Measurements from ENCODE around the gene BTBD1.
A peak's percentile ranks its signal among the peaks of the same experiment; 100 is the strongest.

The BTBD1 gene

DNA sequence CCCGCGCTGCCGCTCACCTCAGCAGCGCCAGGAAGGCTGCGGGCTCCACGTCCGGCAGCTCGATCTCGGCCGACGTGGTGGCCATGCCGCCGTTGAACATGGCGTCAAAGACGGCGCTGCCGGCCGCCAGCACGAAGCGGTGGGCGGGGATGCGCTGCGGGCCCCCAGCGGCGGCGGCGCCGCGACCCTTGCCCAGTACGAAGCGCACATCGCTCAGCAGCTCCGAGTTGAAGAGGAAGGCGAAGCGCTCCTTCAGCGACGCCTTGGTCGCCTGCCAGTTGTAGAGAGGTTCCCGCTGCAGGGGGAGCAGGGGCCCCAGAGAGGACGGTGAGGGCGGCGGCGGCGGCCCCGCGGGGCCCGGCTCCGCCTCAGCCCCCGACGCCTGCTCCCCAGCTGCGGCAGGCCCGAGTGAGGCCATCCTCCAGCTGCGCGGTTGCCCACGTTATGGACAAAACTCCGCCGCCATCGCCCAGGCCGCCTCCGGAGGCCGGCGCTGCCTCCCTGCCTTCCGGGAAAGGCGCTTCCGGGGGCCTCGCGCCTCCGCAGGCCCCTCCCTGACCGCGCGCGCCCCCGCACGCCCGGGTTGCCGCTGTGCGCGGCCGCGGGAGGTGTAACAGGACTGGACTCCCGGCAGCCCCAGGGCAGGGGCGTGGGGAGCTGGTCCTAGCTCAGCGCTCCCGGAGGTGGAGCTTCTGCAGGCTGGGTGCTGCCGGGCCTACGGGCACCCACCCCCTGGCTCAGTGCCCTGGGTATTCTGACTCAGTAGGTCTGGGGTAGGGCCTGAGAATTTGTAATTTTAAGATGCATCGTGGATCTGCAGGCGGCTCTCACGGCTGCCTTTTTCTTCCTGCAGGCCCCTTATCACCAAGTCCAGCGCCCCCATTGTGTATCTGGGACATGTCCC, at the start of gene BTBD1:
BTBD1 (minus strand) TSS at position 519 of the 904 bp plus-strand sequence; CDS start at position 418, 101 bp downstream.
- TF ChIP-seq CSDC2 (CRISPR knock-in tag; IDR thresholded peaks at IDR 0.05) (no peak), TOX (CRISPR knock-in tag; IDR thresholded peaks at IDR 0.05; ENCODE audit: borderline replicate concordance) (no peak), ZNF8 (CRISPR knock-in tag; IDR thresholded peaks at IDR 0.05) (0 out of 2 replicates have a peak, but pooled peaks have one; percentile 3), ZNF70 (CRISPR knock-in tag; IDR thresholded peaks at IDR 0.05) (no peak), ZFP30 (CRISPR knock-in tag; IDR thresholded peaks at IDR 0.05) (no peak), ZFP3 (CRISPR knock-in tag; IDR thresholded peaks at IDR 0.05) (peak; percentile 52; the same call in 1 of the 2 replicates), ZC3H10 (CRISPR knock-in tag; IDR thresholded peaks at IDR 0.05) (no peak), BACH2 (CRISPR knock-in tag; IDR thresholded peaks at IDR 0.05; ENCODE audit: borderline replicate concordance) (no peak), GLIS3 (CRISPR knock-in tag; IDR thresholded peaks at IDR 0.05) (no peak), ESRRG (CRISPR knock-in tag; IDR thresholded peaks at IDR 0.05) (no peak), ZNF565 (CRISPR knock-in tag; conservative IDR thresholded peaks at IDR 0.05; ENCODE audit: low read depth) (no peak), ISL1 (CRISPR knock-in tag; IDR thresholded peaks at IDR 0.05) (no peak)
- TF ChIP-seq, protein P1, sequence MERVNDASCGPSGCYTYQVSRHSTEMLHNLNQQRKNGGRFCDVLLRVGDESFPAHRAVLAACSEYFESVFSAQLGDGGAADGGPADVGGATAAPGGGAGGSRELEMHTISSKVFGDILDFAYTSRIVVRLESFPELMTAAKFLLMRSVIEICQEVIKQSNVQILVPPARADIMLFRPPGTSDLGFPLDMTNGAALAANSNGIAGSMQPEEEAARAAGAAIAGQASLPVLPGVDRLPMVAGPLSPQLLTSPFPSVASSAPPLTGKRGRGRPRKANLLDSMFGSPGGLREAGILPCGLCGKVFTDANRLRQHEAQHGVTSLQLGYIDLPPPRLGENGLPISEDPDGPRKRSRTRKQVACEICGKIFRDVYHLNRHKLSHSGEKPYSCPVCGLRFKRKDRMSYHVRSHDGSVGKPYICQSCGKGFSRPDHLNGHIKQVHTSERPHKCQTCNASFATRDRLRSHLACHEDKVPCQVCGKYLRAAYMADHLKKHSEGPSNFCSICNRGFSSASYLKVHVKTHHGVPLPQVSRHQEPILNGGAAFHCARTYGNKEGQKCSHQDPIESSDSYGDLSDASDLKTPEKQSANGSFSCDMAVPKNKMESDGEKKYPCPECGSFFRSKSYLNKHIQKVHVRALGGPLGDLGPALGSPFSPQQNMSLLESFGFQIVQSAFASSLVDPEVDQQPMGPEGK (CRISPR knock-in tag; IDR thresholded peaks at IDR 0.05; ENCODE audit: borderline replicate concordance): peak; percentile 94; the same call in 1 of the 2 replicates
- TF ChIP-seq, protein P2, sequence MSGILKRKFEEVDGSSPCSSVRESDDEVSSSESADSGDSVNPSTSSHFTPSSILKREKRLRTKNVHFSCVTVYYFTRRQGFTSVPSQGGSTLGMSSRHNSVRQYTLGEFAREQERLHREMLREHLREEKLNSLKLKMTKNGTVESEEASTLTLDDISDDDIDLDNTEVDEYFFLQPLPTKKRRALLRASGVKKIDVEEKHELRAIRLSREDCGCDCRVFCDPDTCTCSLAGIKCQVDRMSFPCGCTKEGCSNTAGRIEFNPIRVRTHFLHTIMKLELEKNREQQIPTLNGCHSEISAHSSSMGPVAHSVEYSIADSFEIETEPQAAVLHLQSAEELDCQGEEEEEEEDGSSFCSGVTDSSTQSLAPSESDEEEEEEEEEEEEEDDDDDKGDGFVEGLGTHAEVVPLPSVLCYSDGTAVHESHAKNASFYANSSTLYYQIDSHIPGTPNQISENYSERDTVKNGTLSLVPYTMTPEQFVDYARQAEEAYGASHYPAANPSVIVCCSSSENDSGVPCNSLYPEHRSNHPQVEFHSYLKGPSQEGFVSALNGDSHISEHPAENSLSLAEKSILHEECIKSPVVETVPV (CRISPR knock-in tag; IDR thresholded peaks at IDR 0.05): no peak
- TF ChIP-seq, protein P3, sequence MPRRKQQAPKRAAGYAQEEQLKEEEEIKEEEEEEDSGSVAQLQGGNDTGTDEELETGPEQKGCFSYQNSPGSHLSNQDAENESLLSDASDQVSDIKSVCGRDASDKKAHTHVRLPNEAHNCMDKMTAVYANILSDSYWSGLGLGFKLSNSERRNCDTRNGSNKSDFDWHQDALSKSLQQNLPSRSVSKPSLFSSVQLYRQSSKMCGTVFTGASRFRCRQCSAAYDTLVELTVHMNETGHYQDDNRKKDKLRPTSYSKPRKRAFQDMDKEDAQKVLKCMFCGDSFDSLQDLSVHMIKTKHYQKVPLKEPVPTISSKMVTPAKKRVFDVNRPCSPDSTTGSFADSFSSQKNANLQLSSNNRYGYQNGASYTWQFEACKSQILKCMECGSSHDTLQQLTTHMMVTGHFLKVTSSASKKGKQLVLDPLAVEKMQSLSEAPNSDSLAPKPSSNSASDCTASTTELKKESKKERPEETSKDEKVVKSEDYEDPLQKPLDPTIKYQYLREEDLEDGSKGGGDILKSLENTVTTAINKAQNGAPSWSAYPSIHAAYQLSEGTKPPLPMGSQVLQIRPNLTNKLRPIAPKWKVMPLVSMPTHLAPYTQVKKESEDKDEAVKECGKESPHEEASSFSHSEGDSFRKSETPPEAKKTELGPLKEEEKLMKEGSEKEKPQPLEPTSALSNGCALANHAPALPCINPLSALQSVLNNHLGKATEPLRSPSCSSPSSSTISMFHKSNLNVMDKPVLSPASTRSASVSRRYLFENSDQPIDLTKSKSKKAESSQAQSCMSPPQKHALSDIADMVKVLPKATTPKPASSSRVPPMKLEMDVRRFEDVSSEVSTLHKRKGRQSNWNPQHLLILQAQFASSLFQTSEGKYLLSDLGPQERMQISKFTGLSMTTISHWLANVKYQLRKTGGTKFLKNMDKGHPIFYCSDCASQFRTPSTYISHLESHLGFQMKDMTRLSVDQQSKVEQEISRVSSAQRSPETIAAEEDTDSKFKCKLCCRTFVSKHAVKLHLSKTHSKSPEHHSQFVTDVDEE (CRISPR knock-in tag; IDR thresholded peaks at IDR 0.05): 0 out of 2 replicates have a peak, but pooled peaks have one; percentile 42
- peak; percentile 95 for ATAC-seq

DNA sequence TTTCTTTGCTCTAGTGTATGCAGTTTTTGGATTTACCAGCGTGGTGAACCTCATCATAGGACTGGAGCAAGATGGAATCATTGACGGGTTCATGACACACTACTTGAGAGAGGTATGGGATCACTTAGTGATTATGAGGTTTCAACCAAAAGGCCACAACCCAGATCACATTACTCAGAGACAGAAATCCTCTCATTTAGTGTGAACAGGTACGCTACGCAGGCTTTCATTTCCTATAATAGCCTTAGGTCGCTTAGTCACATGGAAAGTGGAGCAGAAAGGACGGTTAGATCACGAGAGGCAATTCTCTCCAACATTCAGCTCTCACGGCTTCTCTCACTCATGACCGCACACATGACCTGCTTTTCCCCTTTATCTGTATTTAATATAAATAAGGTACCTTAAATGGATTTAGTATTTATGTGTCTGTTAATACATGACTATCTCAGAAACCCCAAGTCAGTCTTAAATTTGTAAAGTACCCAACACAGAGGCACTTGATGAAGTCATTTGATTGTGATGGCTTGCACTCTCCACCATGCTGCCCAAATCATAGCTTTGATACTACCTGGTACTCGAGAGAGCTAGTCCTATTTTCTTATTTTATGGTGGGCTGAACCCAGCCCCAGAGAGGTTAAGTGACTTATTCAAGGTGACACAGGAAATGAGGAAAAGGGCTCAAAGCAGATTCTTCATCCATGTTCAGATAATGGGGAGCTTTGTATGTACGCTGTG, 48.9 kb upstream of the BTBD1 start:
- TF ChIP-seq, protein P1 (CRISPR knock-in tag; IDR thresholded peaks at IDR 0.05; ENCODE audit: borderline replicate concordance): no peak
- no peak for TF ChIP-seq RARB (CRISPR knock-in tag; IDR thresholded peaks at IDR 0.05)
- TF ChIP-seq, protein P4, sequence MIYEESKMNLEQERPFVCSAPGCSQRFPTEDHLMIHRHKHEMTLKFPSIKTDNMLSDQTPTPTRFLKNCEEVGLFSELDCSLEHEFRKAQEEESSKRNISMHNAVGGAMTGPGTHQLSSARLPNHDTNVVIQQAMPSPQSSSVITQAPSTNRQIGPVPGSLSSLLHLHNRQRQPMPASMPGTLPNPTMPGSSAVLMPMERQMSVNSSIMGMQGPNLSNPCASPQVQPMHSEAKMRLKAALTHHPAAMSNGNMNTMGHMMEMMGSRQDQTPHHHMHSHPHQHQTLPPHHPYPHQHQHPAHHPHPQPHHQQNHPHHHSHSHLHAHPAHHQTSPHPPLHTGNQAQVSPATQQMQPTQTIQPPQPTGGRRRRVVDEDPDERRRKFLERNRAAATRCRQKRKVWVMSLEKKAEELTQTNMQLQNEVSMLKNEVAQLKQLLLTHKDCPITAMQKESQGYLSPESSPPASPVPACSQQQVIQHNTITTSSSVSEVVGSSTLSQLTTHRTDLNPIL (CRISPR knock-in tag; IDR thresholded peaks at IDR 0.05; ENCODE audit: low read depth): no peak
- TF ChIP-seq, protein P3 (CRISPR knock-in tag; IDR thresholded peaks at IDR 0.05): no peak
- no peak for ATAC-seq

Measured in SK-N-SH treated with all-trans-retinoic acid at 6 μM for 48 hours (cell line).